Measurements from ENCODE around the gene VTA1. TPM values are rescaled to one million over a fixed set of nuclear protein-coding genes. Genes with fewer than 3 reads are reported as not detected.
A peak's percentile ranks its signal among the peaks of the same experiment; 100 is the strongest.
"Not testable (repeated sequence)": the region's sequence is repeated elsewhere in the genome, so short reads cannot be mapped to it uniquely, and the experiment has no call there.

The VTA1 gene
- total and polyA plus RNA-seq, 2 of the 13 experiments (the other 11 are each of a cell fraction or from before 2014, with no cell fraction given): 70.7 to 89.1 TPM

DNA sequence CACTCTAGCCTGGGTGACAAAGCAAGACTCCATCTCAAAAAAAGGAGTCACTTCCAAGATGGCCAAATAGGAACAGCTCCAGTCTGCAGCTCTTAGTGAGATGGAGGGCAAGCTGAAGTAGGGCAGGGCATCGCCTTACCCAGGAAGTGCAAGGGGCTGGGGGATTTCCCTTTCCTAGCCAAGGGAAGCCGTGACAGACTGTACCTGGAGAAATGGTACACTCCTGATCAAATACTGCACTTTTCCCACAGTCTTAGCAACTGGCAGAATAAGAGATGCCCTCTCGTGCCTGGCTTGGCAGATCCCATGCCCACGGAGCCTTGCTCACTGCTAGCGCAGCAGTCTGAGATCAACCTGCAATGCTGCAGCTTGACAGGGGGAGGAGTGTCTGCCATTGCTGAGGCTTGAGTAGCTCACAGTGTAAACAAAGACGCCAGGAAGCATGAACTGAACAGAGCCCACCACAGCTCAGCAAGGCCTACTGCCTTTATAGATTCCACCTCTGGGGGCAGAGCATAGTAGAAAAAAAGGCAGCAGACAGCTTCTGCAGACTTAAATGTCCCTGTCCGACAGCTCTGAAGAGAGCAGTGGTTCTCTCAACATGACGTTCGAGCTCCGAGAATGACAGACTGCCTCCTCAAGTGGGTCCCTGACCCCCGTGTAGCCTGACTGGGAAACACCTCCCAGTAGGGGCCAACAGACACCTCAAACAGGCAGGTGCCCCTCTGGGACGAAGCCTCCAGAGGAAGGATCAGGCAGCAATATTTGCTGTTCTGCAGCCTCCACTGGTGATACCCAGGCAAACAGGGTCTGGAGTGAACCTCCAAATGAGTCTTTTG, 85.4 kb downstream of the VTA1 start (continued):
- 0 out of 2 replicates have a peak, but pooled peaks have one; percentile 72 for TF ChIP-seq ZBTB26 (CRISPR knock-in tag; IDR thresholded peaks at IDR 0.05; ENCODE audit: borderline replicate concordance)
- TF ChIP-seq, protein P1, sequence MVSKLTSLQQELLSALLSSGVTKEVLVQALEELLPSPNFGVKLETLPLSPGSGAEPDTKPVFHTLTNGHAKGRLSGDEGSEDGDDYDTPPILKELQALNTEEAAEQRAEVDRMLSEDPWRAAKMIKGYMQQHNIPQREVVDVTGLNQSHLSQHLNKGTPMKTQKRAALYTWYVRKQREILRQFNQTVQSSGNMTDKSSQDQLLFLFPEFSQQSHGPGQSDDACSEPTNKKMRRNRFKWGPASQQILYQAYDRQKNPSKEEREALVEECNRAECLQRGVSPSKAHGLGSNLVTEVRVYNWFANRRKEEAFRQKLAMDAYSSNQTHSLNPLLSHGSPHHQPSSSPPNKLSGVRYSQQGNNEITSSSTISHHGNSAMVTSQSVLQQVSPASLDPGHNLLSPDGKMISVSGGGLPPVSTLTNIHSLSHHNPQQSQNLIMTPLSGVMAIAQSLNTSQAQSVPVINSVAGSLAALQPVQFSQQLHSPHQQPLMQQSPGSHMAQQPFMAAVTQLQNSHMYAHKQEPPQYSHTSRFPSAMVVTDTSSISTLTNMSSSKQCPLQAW (CRISPR knock-in tag; IDR thresholded peaks at IDR 0.05): peak; percentile 57; the same call in 1 of the 2 replicates
- peak; percentile 48; the same call in 1 of the 2 replicates for TF ChIP-seq HMG20A (CRISPR knock-in tag; IDR thresholded peaks at IDR 0.05; ENCODE audit: borderline replicate concordance)
- TF ChIP-seq, protein P2, sequence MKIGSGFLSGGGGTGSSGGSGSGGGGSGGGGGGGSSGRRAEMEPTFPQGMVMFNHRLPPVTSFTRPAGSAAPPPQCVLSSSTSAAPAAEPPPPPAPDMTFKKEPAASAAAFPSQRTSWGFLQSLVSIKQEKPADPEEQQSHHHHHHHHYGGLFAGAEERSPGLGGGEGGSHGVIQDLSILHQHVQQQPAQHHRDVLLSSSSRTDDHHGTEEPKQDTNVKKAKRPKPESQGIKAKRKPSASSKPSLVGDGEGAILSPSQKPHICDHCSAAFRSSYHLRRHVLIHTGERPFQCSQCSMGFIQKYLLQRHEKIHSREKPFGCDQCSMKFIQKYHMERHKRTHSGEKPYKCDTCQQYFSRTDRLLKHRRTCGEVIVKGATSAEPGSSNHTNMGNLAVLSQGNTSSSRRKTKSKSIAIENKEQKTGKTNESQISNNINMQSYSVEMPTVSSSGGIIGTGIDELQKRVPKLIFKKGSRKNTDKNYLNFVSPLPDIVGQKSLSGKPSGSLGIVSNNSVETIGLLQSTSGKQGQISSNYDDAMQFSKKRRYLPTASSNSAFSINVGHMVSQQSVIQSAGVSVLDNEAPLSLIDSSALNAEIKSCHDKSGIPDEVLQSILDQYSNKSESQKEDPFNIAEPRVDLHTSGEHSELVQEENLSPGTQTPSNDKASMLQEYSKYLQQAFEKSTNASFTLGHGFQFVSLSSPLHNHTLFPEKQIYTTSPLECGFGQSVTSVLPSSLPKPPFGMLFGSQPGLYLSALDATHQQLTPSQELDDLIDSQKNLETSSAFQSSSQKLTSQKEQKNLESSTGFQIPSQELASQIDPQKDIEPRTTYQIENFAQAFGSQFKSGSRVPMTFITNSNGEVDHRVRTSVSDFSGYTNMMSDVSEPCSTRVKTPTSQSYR (CRISPR knock-in tag; IDR thresholded peaks at IDR 0.05; ENCODE audit: borderline replicate concordance): peak; percentile 15; the same call in 1 of the 2 replicates
- TF ChIP-seq ZNF567 (CRISPR knock-in tag; IDR thresholded peaks at IDR 0.05; ENCODE audit: borderline replicate concordance): peak; percentile 96; the same call in 1 of the 2 replicates
- peak; percentile 59; the same call in 1 of the 2 replicates for TF ChIP-seq ARID3A (IDR thresholded peaks at IDR 0.05; ENCODE audit: low read depth, low read length)
- TF ChIP-seq MIER2 (CRISPR knock-in tag; IDR thresholded peaks at IDR 0.05): peak; percentile 77
- peak; percentile 100 for TF ChIP-seq RAD21 (CRISPR knock-in tag; IDR thresholded peaks at IDR 0.05)
- peak; percentile 79; the same call in 2 of the 3 replicates for TF ChIP-seq MXI1 (IDR thresholded peaks at IDR 0.05; ENCODE audit: borderline replicate concordance, low read depth, low read length)
- TF ChIP-seq, protein P3, sequence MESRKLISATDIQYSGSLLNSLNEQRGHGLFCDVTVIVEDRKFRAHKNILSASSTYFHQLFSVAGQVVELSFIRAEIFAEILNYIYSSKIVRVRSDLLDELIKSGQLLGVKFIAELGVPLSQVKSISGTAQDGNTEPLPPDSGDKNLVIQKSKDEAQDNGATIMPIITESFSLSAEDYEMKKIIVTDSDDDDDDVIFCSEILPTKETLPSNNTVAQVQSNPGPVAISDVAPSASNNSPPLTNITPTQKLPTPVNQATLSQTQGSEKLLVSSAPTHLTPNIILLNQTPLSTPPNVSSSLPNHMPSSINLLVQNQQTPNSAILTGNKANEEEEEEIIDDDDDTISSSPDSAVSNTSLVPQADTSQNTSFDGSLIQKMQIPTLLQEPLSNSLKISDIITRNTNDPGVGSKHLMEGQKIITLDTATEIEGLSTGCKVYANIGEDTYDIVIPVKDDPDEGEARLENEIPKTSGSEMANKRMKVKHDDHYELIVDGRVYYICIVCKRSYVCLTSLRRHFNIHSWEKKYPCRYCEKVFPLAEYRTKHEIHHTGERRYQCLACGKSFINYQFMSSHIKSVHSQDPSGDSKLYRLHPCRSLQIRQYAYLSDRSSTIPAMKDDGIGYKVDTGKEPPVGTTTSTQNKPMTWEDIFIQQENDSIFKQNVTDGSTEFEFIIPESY (CRISPR knock-in tag; IDR thresholded peaks at IDR 0.05): peak; percentile 69
- TF ChIP-seq ZMYM2 (CRISPR knock-in tag; IDR thresholded peaks at IDR 0.05): peak; percentile 73
- TF ChIP-seq ZNF800 (CRISPR knock-in tag; IDR thresholded peaks at IDR 0.05): 0 out of 2 replicates have a peak, but pooled peaks have one; percentile 55
- TF ChIP-seq ETV5 (CRISPR knock-in tag; IDR thresholded peaks at IDR 0.05; ENCODE audit: borderline replicate concordance): peak; percentile 72; the same call in 1 of the 2 replicates
- not testable (repeated sequence) for TF ChIP-seq TCF12 (IDR thresholded peaks at IDR 0.05)
- 0 out of 2 replicates have a peak, but pooled peaks have one; percentile 17 for TF ChIP-seq TCF12 (CRISPR knock-in tag; IDR thresholded peaks at IDR 0.05)

Data from HepG2 (cell line).